Parathyroid adenoma (tissue), 2 donors: Measurements from ENCODE around the gene RIC1.
"Not testable (repeated sequence)": the region's sequence is repeated elsewhere in the genome, so short reads cannot be mapped to it uniquely, and the experiment has no call there.

Experiments used
- H2AFZ ChIP-seq: fragments of 300-600 bp; sonication (generic); one replicate; pipeline ENCODE4 v1.7.0; 2017; ENCODE audit warnings: antibody characterized with exemption, mild to moderate bottlenecking
- H3K27ac ChIP-seq: fragments of 300-600 bp; sonication (generic); one replicate; pipeline ENCODE4 v1.7.0; 2017
- H3K27me3 ChIP-seq: fragments of 300-600 bp; sonication (generic); one replicate; pipeline ENCODE4 v1.7.0; 2017; ENCODE audit warnings: low read length; ENCODE audit not compliant: control insufficient read depth, insufficient read depth
- H3K36me3 ChIP-seq: fragments of 300-600 bp; sonication (generic); one replicate; pipeline ENCODE4 v1.7.0; 2017; ENCODE audit warnings: low read length; ENCODE audit not compliant: control insufficient read depth, insufficient read depth
- H3K4me1 ChIP-seq: fragments of 300-600 bp; sonication (generic); one replicate; pipeline ENCODE4 v1.7.0; 2017; ENCODE audit warnings: control low read depth
- H3K4me2 ChIP-seq: fragments of 300-600 bp; sonication (generic); one replicate; pipeline ENCODE4 v1.7.0; 2017; ENCODE audit warnings: low read length
- H3K4me3 ChIP-seq: fragments of 300-600 bp; sonication (generic); one replicate; pipeline ENCODE4 v1.7.0; 2017; ENCODE audit warnings: low read depth, low read length
- H3K79me2 ChIP-seq: fragments of 300-600 bp; sonication (generic); one replicate; pipeline ENCODE4 v1.7.0; 2017; ENCODE audit warnings: control low read depth
- H3K9ac ChIP-seq: fragments of 300-600 bp; sonication (generic); one replicate; pipeline ENCODE4 v1.7.0; 2017; ENCODE audit warnings: mild to moderate bottlenecking
- H3K9me3 ChIP-seq: fragments of 300-600 bp; sonication (generic); one replicate; pipeline ENCODE4 v1.7.0; 2017; ENCODE audit warnings: low read length; ENCODE audit not compliant: control insufficient read depth
- CTCF ChIP-seq: fragments of 300-600 bp; sonication (generic); IDR thresholded peaks from one replicate; pipeline ENCODE4 v1.7.0; 2017; ENCODE audit warnings: antibody characterized with exemption, mild to moderate bottlenecking
- donor health status: primary hyperparathyroidism.

The RIC1 gene

GRCh38 chr9:5650356-5651105 is 21.6 kb downstream of the RIC1 start:
- Histone ChIP-seq H3K4me1 (no peaks in the 10 kb centered on the region), H2AFZ (no peak overlapping the region), H3K27me3 (no peaks in the 10 kb centered on the region), H3K9ac (no peak overlapping the region), H3K9me3 (peaks cover 8% of the 10 kb centered on the region), H3K4me2 (no peak overlapping the region), H3K36me3 (no peaks in the 10 kb centered on the region), H3K4me3 (no peak overlapping the region), H3K79me2 (peaks cover 23% of the 10 kb centered on the region), H3K27ac (no peak overlapping the region)
- TF ChIP-seq CTCF: no peak

- Histone ChIP-seq H3K27ac (no peak overlapping the region), H3K9ac (no peak overlapping the region), H3K79me2 (peaks cover 19% of the 10 kb centered on the region), H3K27me3 (no peaks in the 10 kb centered on the region), H3K4me2 (no peak overlapping the region), H3K9me3 (peaks cover 8% of the 10 kb centered on the region), H3K36me3 (no peaks in the 10 kb centered on the region), H3K4me3 (no peak overlapping the region), H2AFZ (no peak overlapping the region), H3K4me1 (no peaks in the 10 kb centered on the region)
- no peak for TF ChIP-seq CTCF
Measured at GRCh38 chr9:5651246-5651645, 22.3 kb downstream of the RIC1 start.

- no peaks in the 10 kb centered on the region for H3K27me3 ChIP-seq
- peaks cover 8% of the 10 kb centered on the region for H3K9me3 ChIP-seq
- H3K27ac ChIP-seq: no peak overlapping the region
- H3K4me1 ChIP-seq: no peaks in the 10 kb centered on the region
- no peak overlapping the region for H2AFZ ChIP-seq
- peaks cover 16% of the 10 kb centered on the region for H3K79me2 ChIP-seq
- no peak overlapping the region for H3K4me2 ChIP-seq
- no peak overlapping the region for H3K9ac ChIP-seq
- TF ChIP-seq CTCF: no peak
- H3K4me3 ChIP-seq: no peak overlapping the region
- H3K36me3 ChIP-seq: no peaks in the 10 kb centered on the region
Measured at GRCh38 chr9:5652821-5653220, 23.9 kb downstream of the RIC1 start.

- H3K4me3 ChIP-seq, H3K4me2 ChIP-seq, H2AFZ ChIP-seq, H3K27ac ChIP-seq, H3K27me3 ChIP-seq, H3K9me3 ChIP-seq, H3K4me1 ChIP-seq, H3K9ac ChIP-seq, H3K36me3 ChIP-seq: not testable (repeated sequence)
- H3K79me2 ChIP-seq: peaks cover 16% of the 10 kb centered on the region
Measured at GRCh38 chr9:5662804-5663203, 33.9 kb downstream of the RIC1 start.

GRCh38 chr9:5665059-5665458 is 36.2 kb downstream of the RIC1 start:
- no peak overlapping the region for H3K9ac ChIP-seq
- no peak overlapping the region for H3K4me3 ChIP-seq
- H3K4me2 ChIP-seq: no peak overlapping the region
- H3K27me3 ChIP-seq: no peaks in the 10 kb centered on the region
- no peaks in the 10 kb centered on the region for H3K4me1 ChIP-seq
- no peak for TF ChIP-seq CTCF
- peaks cover 13% of the 10 kb centered on the region for H3K79me2 ChIP-seq
- H3K36me3 ChIP-seq: no peaks in the 10 kb centered on the region
- H2AFZ ChIP-seq: no peak overlapping the region
- no peak overlapping the region for H3K27ac ChIP-seq
- no peaks in the 10 kb centered on the region for H3K9me3 ChIP-seq
